ENCODE data around the gene CCDC158.
"Not testable (repeated sequence)": the region's sequence is repeated elsewhere in the genome, so short reads cannot be mapped to it uniquely, and the experiment has no call there.

CCDC158 gene

GRCh38 chr4:76311896-76312331, 109.0 kb downstream of the CCDC158 start:
- DNase-seq (ENCODE audit: low read depth) = no peak

- DNase-seq (ENCODE audit: low read depth) = no peak
Measured at GRCh38 chr4:76310683-76311082, 110.3 kb downstream of the CCDC158 start.

- no peak for DNase-seq (ENCODE audit: low read depth)
Measured at GRCh38 chr4:76309939-76310550, 110.9 kb downstream of the CCDC158 start.

GRCh38 chr4:76308548-76308947, 112.4 kb downstream of the CCDC158 start:
- DNase-seq (ENCODE audit: low read depth) = no peak

GRCh38 chr4:76307660-76308014, 113.3 kb downstream of the CCDC158 start:
- DNase-seq (ENCODE audit: low read depth) = no peak

- no peak for DNase-seq (ENCODE audit: low read depth)
Measured at GRCh38 chr4:76306882-76307659, 113.9 kb downstream of the CCDC158 start.

GRCh38 chr4:76305971-76306881, 114.7 kb downstream of the CCDC158 start, which contains the start of gene STBD1:
STBD1 (plus strand) TSS chr4:76306733; CDS start chr4:76306770, 37 bp downstream.
- DNase-seq (ENCODE audit: low read depth) = no peak

GRCh38 chr4:76305033-76305687, 115.8 kb downstream of the CCDC158 start:
- DNase-seq (ENCODE audit: low read depth) = no peak

GRCh38 chr4:76302826-76303438, 118.0 kb downstream of the CCDC158 start:
- DNase-seq (ENCODE audit: low read depth) = no peak

- no peak for DNase-seq (ENCODE audit: low read depth)
Measured at GRCh38 chr4:76301775-76302162, 119.2 kb downstream of the CCDC158 start.

- no peak for DNase-seq (ENCODE audit: low read depth)
Measured at GRCh38 chr4:76301068-76301774, 119.7 kb downstream of the CCDC158 start.

GRCh38 chr4:76300012-76300411, 120.9 kb downstream of the CCDC158 start:
- no peak for DNase-seq (ENCODE audit: low read depth)

- no peak for DNase-seq (ENCODE audit: low read depth)
Measured at GRCh38 chr4:76298227-76298626, 122.7 kb downstream of the CCDC158 start.

GRCh38 chr4:76296286-76296820, 124.6 kb downstream of the CCDC158 start:
- no peak for DNase-seq (ENCODE audit: low read depth)

- DNase-seq (ENCODE audit: low read depth) = no peak
Measured at GRCh38 chr4:76293772-76294171, 127.2 kb downstream of the CCDC158 start.

- no peak for DNase-seq (ENCODE audit: low read depth)
Measured at GRCh38 chr4:76292730-76293129, 128.2 kb downstream of the CCDC158 start.

GRCh38 chr4:76287811-76288210, 133.1 kb downstream of the CCDC158 start:
- not testable (repeated sequence) for DNase-seq (ENCODE audit: low read depth)

- DNase-seq (ENCODE audit: low read depth) = no peak
Measured at GRCh38 chr4:76283900-76284299, 137.0 kb downstream of the CCDC158 start.

- no peak for DNase-seq (ENCODE audit: low read depth)
Measured at GRCh38 chr4:76282941-76283689, 137.8 kb downstream of the CCDC158 start.

GRCh38 chr4:76281594-76281993, 139.3 kb downstream of the CCDC158 start:
- DNase-seq (ENCODE audit: low read depth) = not testable (repeated sequence)
